Neural cell (in vitro differentiated cells): ENCODE data around the gene PROX1. TPM values are rescaled to one million over a fixed set of nuclear protein-coding genes. Genes with fewer than 3 reads are reported as not detected.

ENCODE experiments used
- H2AFZ ChIP-seq: fragments of 200-600, 300-800 bp; sonication (generic), shearing (Covaris generic); 2 replicates; pipeline ENCODE4 v1.6.0; 2014; ENCODE audit warnings: low read depth, mild to moderate bottlenecking, antibody characterized with exemption, low read length, moderate library complexity
- H3F3A ChIP-seq: fragments of 200-600 bp; shearing (Covaris generic); 2 replicates; pipeline ENCODE4 v1.6.1; 2016; ENCODE audit warnings: mild to moderate bottlenecking, moderate library complexity, mixed read lengths, antibody characterized with exemption, low read length; ENCODE audit not compliant: insufficient read depth, poor library complexity, severe bottlenecking
- H3K27ac ChIP-seq: fragments of 200-600, 300-800 bp; sonication (generic), shearing (Covaris generic); 2 replicates; pipeline ENCODE4 v1.5.1; 2014; ENCODE audit warnings: mild to moderate bottlenecking, low read length, moderate library complexity
- H3K27me3 ChIP-seq: fragments of 300-800, 200-600 bp; sonication (generic), shearing (Covaris generic); 2 replicates; pipeline ENCODE4 v1.6.0; 2014; ENCODE audit warnings: mild to moderate bottlenecking, low read depth, low read length, moderate library complexity; ENCODE audit not compliant: insufficient read depth
- H3K36me3 ChIP-seq: fragments of 300-800, 200-600 bp; sonication (generic), shearing (Covaris generic); 2 replicates; pipeline ENCODE4 v1.5.1; 2014; ENCODE audit warnings: mild to moderate bottlenecking, antibody characterized with exemption, low read length, moderate library complexity; ENCODE audit not compliant: insufficient read depth
- H3K4me2 ChIP-seq: fragments of 300-800, 200-600 bp; sonication (generic), shearing (Covaris generic); 2 replicates; pipeline ENCODE4 v1.6.0; 2014; ENCODE audit warnings: mild to moderate bottlenecking, low read length
- H3K4me3 ChIP-seq: fragments of 300-800, 200-600 bp; sonication (generic), shearing (Covaris generic); 2 replicates; pipeline ENCODE4 v1.5.1; 2014; ENCODE audit warnings: mild to moderate bottlenecking, low read length, moderate library complexity
- H3K79me2 ChIP-seq: fragments of 200-600 bp; shearing (Covaris generic); replicated peaks from 2 replicates; pipeline ENCODE4 v1.6.0; 2014; ENCODE audit warnings: mild to moderate bottlenecking, low read length, moderate library complexity; ENCODE audit not compliant: insufficient read depth
- H3K9ac ChIP-seq: fragments of 300-800, 200-600 bp; sonication (generic), shearing (Covaris generic); 2 replicates; pipeline ENCODE4 v1.6.1; 2016; ENCODE audit warnings: mild to moderate bottlenecking, low read length, mixed read lengths
- H3K9me2 ChIP-seq: fragments of 200-600 bp; shearing (Covaris generic); 2 replicates; pipeline ENCODE4 v1.6.1; 2016; ENCODE audit warnings: mild to moderate bottlenecking, low read length, mixed read lengths; ENCODE audit not compliant: insufficient read depth
- H3K9me3 ChIP-seq: fragments of 200-600, 300-800 bp; sonication (generic), shearing (Covaris generic); 2 replicates; pipeline ENCODE4 v1.6.1; 2016; ENCODE audit warnings: mild to moderate bottlenecking, mixed run types, low read length, moderate library complexity, mixed read lengths
- H4K20me1 ChIP-seq: fragments of 200-600 bp; shearing (Covaris generic); 2 replicates; pipeline ENCODE4 v1.6.1; 2016; ENCODE audit warnings: mild to moderate bottlenecking, mixed run types; ENCODE audit not compliant: insufficient read depth
- CTCF ChIP-seq: fragments of 450-650 bp; IDR thresholded peaks from 2 replicates; pipeline ENCODE4 v1.5.1; 2014; ENCODE audit warnings: antibody characterized with exemption, mild to moderate bottlenecking, moderate library complexity; ENCODE audit not compliant: poor library complexity, severe bottlenecking
- EP300 ChIP-seq: fragments of 450-650 bp; conservative IDR thresholded peaks from 2 replicates; pipeline ENCODE4 v1.6.1; 2014; ENCODE audit warnings: antibody characterized with exemption, mild to moderate bottlenecking, moderate library complexity; ENCODE audit not compliant: poor library complexity, severe bottlenecking
- EZH2 ChIP-seq: fragments of 200-600, 300-800 bp; shearing (Covaris generic), sonication (generic); IDR thresholded peaks from 2 replicates; pipeline ENCODE4 v1.6.1; 2014; ENCODE audit warnings: antibody characterized with exemption, low read length, borderline replicate concordance, mild to moderate bottlenecking; ENCODE audit not compliant: insufficient read depth, poor library complexity, severe bottlenecking
- MXI1 ChIP-seq: fragments of 450-650 bp; conservative IDR thresholded peaks from 2 replicates; pipeline ENCODE4 v1.6.1; 2014; ENCODE audit warnings: antibody characterized with exemption, mild to moderate bottlenecking; ENCODE audit not compliant: poor library complexity, severe bottlenecking
- POLR2AphosphoS5 ChIP-seq: IDR thresholded peaks from 2 replicates; pipeline ENCODE4 v1.6.1; 2012
- RAD21 ChIP-seq: fragments of 450-650 bp; conservative IDR thresholded peaks from 2 replicates; pipeline ENCODE4 v1.6.1; 2014; ENCODE audit warnings: antibody characterized with exemption, mild to moderate bottlenecking, moderate library complexity
- SMC3 ChIP-seq: fragments of 450-650 bp; conservative IDR thresholded peaks from 2 replicates; pipeline ENCODE4 v1.6.1; 2014; ENCODE audit warnings: antibody characterized with exemption, mild to moderate bottlenecking, moderate library complexity; ENCODE audit not compliant: poor library complexity
- TAF1 ChIP-seq: IDR thresholded peaks from 2 replicates; pipeline ENCODE4 v1.6.1; 2012; ENCODE audit warnings: low read depth
- polyA plus RNA-seq: library from polyadenylated mRNA; depleted of rRNA; stranded (reverse); fragments of >200 nt; gene quantifications from 2 replicates; pipeline ENCODE4 v1.2.3, GENCODE V29; 2014
- TF ChIP-seq, protein P1 (sequence below): IDR thresholded peaks from 2 replicates; pipeline ENCODE4 v1.6.1; 2012; ENCODE audit warnings: borderline replicate concordance

PROX1 gene
- polyA plus RNA-seq, 1 donor from 2014 or later = 1.0 TPM

GRCh38 chr1:214019499-214019898 lies 31.7 kb downstream of the PROX1 start:
- H3K9me2 ChIP-seq = no peaks in the 10 kb centered on the region
- H3F3A ChIP-seq = no peaks in the 10 kb centered on the region
- H3K4me2 ChIP-seq = no peak overlapping the region
- no peaks in the 10 kb centered on the region for H3K36me3 ChIP-seq
- no peak overlapping the region for H3K9ac ChIP-seq
- no peak overlapping the region for H3K4me3 ChIP-seq
- H3K27ac ChIP-seq = no peak overlapping the region
- no peak for TF ChIP-seq MXI1
- no peak for TF ChIP-seq EP300
- TF ChIP-seq POLR2AphosphoS5 = no peak
- no peak for TF ChIP-seq RAD21
- no peak for TF ChIP-seq SMC3
- TF ChIP-seq, protein P1, sequence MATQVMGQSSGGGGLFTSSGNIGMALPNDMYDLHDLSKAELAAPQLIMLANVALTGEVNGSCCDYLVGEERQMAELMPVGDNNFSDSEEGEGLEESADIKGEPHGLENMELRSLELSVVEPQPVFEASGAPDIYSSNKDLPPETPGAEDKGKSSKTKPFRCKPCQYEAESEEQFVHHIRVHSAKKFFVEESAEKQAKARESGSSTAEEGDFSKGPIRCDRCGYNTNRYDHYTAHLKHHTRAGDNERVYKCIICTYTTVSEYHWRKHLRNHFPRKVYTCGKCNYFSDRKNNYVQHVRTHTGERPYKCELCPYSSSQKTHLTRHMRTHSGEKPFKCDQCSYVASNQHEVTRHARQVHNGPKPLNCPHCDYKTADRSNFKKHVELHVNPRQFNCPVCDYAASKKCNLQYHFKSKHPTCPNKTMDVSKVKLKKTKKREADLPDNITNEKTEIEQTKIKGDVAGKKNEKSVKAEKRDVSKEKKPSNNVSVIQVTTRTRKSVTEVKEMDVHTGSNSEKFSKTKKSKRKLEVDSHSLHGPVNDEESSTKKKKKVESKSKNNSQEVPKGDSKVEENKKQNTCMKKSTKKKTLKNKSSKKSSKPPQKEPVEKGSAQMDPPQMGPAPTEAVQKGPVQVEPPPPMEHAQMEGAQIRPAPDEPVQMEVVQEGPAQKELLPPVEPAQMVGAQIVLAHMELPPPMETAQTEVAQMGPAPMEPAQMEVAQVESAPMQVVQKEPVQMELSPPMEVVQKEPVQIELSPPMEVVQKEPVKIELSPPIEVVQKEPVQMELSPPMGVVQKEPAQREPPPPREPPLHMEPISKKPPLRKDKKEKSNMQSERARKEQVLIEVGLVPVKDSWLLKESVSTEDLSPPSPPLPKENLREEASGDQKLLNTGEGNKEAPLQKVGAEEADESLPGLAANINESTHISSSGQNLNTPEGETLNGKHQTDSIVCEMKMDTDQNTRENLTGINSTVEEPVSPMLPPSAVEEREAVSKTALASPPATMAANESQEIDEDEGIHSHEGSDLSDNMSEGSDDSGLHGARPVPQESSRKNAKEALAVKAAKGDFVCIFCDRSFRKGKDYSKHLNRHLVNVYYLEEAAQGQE = no peak
- no peak for TF ChIP-seq TAF1
- no peak for TF ChIP-seq CTCF
- TF ChIP-seq EZH2 = no peak
- no peaks in the 10 kb centered on the region for H3K27me3 ChIP-seq
- H3K79me2 ChIP-seq = no peaks in the 10 kb centered on the region
- no peak overlapping the region for H2AFZ ChIP-seq
- H3K9me3 ChIP-seq = no peaks in the 10 kb centered on the region
- no peaks in the 10 kb centered on the region for H4K20me1 ChIP-seq

- no peak overlapping the region for H3K27ac ChIP-seq
These were observed 33.5 kb downstream of the PROX1 start for GRCh38 chr1:214021321-214021720.

More at GRCh38 chr1:214021321-214021720, 33.5 kb downstream of the PROX1 start:
- no peak overlapping the region for H3K4me3 ChIP-seq
- no peaks in the 10 kb centered on the region for H3K27me3 ChIP-seq
- no peak overlapping the region for H3K4me2 ChIP-seq
- TF ChIP-seq EP300 = no peak
- no peak for TF ChIP-seq SMC3
- no peak for TF ChIP-seq EZH2
- TF ChIP-seq RAD21 = no peak
- TF ChIP-seq, protein P1 = no peak
- TF ChIP-seq POLR2AphosphoS5 = no peak
- no peak for TF ChIP-seq CTCF
- TF ChIP-seq MXI1 = no peak
- TF ChIP-seq TAF1 = no peak
- H3K9me2 ChIP-seq = no peaks in the 10 kb centered on the region
- H3K79me2 ChIP-seq = no peaks in the 10 kb centered on the region
- no peak overlapping the region for H3K9ac ChIP-seq
- H3F3A ChIP-seq = no peaks in the 10 kb centered on the region
- H4K20me1 ChIP-seq = no peaks in the 10 kb centered on the region
- H2AFZ ChIP-seq = no peak overlapping the region
- H3K9me3 ChIP-seq = no peaks in the 10 kb centered on the region
- H3K36me3 ChIP-seq = no peaks in the 10 kb centered on the region
